ENCODE data around the gene CREB3L2. TPM values are rescaled to one million over a fixed set of nuclear protein-coding genes. Genes with fewer than 3 reads are reported as not detected.

CREB3L2 gene
- total and polyA plus RNA-seq, 4 donors = 7.4 to 89.1 (median 44.0) TPM

DNA sequence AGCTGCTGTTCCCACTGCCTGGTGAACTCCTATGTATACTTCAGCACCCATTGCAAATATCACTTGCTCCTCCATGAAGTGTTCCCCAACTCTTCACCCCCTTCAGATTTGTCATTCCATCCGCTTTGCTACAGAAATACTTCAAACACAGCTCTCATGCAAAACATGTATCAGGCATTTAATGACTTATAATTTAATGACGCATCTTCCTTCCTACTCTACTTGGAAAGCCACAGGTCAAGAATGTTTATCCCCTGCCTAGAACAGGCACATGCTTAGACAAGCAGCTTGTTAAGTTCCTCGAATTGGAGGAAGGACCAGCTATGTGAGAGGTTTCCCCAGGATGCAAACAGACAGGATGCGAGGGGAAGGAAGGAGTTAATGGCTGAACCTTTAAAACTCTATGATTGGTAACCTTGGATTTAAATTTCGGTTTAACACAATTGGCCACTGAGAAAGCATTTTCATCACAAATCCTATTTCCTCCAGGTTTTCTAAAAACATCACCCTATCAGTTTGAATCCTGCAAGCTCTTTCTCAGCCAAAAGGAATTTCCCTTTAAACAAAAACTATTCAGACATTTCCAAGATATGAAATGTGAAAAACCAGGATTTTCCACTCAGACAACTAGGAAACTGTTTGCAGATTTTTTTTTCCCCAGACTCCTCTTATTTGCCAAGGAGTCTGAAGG is 11.5 kb downstream of the CREB3L2 start:
- ATAC-seq (ENCODE audit: insufficient read depth, low FRiP score) (no peak), DNase-seq (peak in 2 of 3 donors; percentile 67 to 79)
- Histone ChIP-seq H3K9ac (ENCODE audit: insufficient read depth in 1 of 2, low read length in 2 of 2) (peak overlapping the region in 1 of 2 donors; percentile 11), H3K27ac (ENCODE audit: low read depth in 1 of 2, low read length in 1 of 2) (peak overlapping the region; percentile 15 to 64), H3K4me3 (no peak overlapping the region), H3K27me3 (ENCODE audit: control insufficient read depth in 3 of 3, insufficient read depth in 3 of 3, low read length in 2 of 3) (no peaks in the 10 kb centered on the region), H3K36me3 (ENCODE audit: control insufficient read depth in 4 of 4, insufficient read depth in 4 of 4, low read length in 4 of 4) (peaks cover 0 to 4% (median 1%) of the 10 kb centered on the region in 4 donors), H3K4me1 (ENCODE audit: control insufficient read depth in 5 of 5, insufficient read depth in 5 of 5, low read length in 5 of 5) (peaks cover 31 to 47% (median 37%) of the 10 kb centered on the region in 5 donors), H3K9me3 (ENCODE audit: control insufficient read depth in 4 of 4, insufficient read depth in 3 of 4, low read length in 3 of 4) (no peaks in the 10 kb centered on the region)
- 47 to 49% methylated on average over 5 of the region's 5 CpGs for WGBS, 2 donors
- TF ChIP-seq, protein P1, sequence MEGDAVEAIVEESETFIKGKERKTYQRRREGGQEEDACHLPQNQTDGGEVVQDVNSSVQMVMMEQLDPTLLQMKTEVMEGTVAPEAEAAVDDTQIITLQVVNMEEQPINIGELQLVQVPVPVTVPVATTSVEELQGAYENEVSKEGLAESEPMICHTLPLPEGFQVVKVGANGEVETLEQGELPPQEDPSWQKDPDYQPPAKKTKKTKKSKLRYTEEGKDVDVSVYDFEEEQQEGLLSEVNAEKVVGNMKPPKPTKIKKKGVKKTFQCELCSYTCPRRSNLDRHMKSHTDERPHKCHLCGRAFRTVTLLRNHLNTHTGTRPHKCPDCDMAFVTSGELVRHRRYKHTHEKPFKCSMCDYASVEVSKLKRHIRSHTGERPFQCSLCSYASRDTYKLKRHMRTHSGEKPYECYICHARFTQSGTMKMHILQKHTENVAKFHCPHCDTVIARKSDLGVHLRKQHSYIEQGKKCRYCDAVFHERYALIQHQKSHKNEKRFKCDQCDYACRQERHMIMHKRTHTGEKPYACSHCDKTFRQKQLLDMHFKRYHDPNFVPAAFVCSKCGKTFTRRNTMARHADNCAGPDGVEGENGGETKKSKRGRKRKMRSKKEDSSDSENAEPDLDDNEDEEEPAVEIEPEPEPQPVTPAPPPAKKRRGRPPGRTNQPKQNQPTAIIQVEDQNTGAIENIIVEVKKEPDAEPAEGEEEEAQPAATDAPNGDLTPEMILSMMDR (IDR thresholded peaks at IDR 0.05; ENCODE audit: control extremely low read depth, extremely low read depth) = no peak

DNA sequence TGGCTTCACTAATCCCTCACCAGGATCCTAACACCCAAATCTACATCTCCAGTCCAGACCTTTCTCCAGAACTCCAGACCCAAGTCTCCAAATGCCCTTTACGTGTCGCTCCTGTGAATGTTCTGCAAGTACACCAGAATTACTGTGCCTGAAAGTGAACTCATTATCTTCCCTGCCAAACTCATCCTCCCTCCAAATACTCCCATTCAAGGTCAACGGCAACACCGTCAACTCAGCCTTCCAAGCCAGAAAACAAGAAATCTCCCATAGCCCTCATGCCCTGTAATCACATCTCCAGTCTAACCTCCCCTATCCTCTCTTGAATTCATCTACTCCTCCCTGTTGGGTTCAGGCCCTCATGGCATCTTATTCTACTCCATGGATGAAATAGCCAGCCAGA is 12.3 kb downstream of the CREB3L2 start:
- H3K4me1 ChIP-seq (ENCODE audit: control insufficient read depth in 5 of 5, insufficient read depth in 5 of 5, low read length in 5 of 5) = peaks cover 34 to 45% (median 42%) of the 10 kb centered on the region in 5 donors
- no peaks in the 10 kb centered on the region for H3K27me3 ChIP-seq (ENCODE audit: control insufficient read depth in 3 of 3, insufficient read depth in 3 of 3, low read length in 2 of 3)
- H3K9ac ChIP-seq (ENCODE audit: insufficient read depth in 1 of 2, low read length in 2 of 2) = no peak overlapping the region
- WGBS, 2 donors = 91 to 96% methylated on average over 4 of the region's 4 CpGs
- H3K36me3 ChIP-seq (ENCODE audit: control insufficient read depth in 4 of 4, insufficient read depth in 4 of 4, low read length in 4 of 4) = peaks cover 0 to 4% (median 1%) of the 10 kb centered on the region in 4 donors
- DNase-seq (no peak), ATAC-seq (ENCODE audit: insufficient read depth, low FRiP score) (no peak)
- H3K27ac ChIP-seq (ENCODE audit: low read depth in 1 of 2, low read length in 1 of 2) = no peak overlapping the region
- H3K9me3 ChIP-seq (ENCODE audit: control insufficient read depth in 4 of 4, insufficient read depth in 3 of 4, low read length in 3 of 4) = no peaks in the 10 kb centered on the region
- no peak overlapping the region for H3K4me3 ChIP-seq
- TF ChIP-seq, protein P1 (IDR thresholded peaks at IDR 0.05; ENCODE audit: control extremely low read depth, extremely low read depth) = no peak

DNA sequence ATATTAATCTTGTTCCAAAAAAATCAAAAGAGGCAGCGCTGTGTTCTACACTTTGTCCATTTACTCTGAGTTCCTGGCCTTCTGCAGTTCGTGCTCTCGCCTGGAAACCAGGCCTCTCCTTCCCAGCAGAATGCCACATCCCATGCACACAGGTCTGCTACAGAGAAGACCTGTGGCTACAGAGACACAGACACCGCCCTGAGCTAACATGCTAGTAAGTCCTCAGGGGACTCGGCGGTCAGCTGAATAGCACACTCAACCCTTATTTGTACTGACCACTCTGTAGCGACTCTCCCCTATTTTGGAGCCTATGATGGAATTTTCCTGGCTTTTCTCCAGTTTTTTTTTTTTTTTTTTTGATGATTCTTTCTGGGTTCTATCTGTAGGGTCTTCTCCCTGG is 12.8 kb downstream of the CREB3L2 start:
- H3K4me1 ChIP-seq (ENCODE audit: control insufficient read depth in 5 of 5, insufficient read depth in 5 of 5, low read length in 5 of 5) = peaks cover 30 to 49% (median 42%) of the 10 kb centered on the region in 5 donors
- TF ChIP-seq, protein P1 (IDR thresholded peaks at IDR 0.05; ENCODE audit: control extremely low read depth, extremely low read depth) = no peak
- H3K27me3 ChIP-seq (ENCODE audit: control insufficient read depth in 3 of 3, insufficient read depth in 3 of 3, low read length in 2 of 3) = no peaks in the 10 kb centered on the region

More for the DNA sequence above, 12.8 kb downstream of the CREB3L2 start:
- DNase-seq (no peak), ATAC-seq (ENCODE audit: insufficient read depth, low FRiP score) (no peak)
- no peak overlapping the region for H3K27ac ChIP-seq (ENCODE audit: low read depth in 1 of 2, low read length in 1 of 2)
- no peak overlapping the region for H3K9ac ChIP-seq (ENCODE audit: insufficient read depth in 1 of 2, low read length in 2 of 2)
- peaks cover 0 to 4% (median 1%) of the 10 kb centered on the region in 4 donors for H3K36me3 ChIP-seq (ENCODE audit: control insufficient read depth in 4 of 4, insufficient read depth in 4 of 4, low read length in 4 of 4)
- H3K9me3 ChIP-seq (ENCODE audit: control insufficient read depth in 4 of 4, insufficient read depth in 3 of 4, low read length in 3 of 4) = no peaks in the 10 kb centered on the region
- H3K4me3 ChIP-seq = no peak overlapping the region
- 75 to 87% methylated on average over 7 of the region's 7 CpGs for WGBS, 2 donors
